ENCODE data around the gene OOSP4A.
"Not testable (repeated sequence)": the region's sequence is repeated elsewhere in the genome, so short reads cannot be mapped to it uniquely, and the experiment has no call there.

OOSP4A gene

GRCh38 chr11:59981106-59981770 is 17.4 kb downstream of the OOSP4A start:
- DNase-seq = no peak

DNA sequence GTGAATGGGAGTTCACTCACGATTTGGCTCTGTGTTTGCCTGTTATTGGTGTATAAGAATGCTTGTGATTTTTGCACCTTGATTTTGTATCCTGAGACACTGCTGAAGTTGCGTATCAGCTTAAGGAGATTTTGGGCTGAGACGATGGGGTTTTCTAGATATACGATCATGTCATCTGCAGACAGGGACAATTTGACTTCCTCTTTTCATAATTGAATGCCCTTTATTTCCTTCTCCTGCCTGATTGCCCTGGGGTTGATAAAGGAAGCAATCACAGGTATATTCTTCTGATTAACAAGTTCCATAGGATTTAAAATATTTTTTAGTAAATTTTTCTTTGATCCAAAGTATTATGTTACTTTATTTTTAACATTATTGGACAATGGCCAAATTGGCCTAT is 18.2 kb downstream of the OOSP4A start:
- DNase-seq = not testable (repeated sequence)

GRCh38 chr11:59983212-59983611 is 19.4 kb downstream of the OOSP4A start:
- DNase-seq = no peak

DNA sequence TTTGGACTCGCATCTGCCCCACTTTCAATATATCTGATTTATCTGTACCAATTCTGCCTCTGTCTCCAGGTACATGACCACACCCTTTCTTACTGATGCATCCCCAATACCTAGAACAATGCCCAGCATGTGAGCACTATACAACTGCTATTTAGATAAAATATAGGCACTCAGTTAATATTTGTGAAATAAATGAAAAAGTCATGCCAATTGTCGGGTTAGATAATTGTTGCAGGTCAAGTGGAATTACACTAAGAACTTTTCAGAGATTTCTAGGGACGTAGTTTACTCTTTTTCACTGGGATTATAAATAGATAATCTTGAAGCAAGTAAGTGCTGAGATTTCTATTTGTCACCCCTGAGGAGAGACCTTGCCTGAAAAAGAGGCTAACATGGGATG is 20.5 kb downstream of the OOSP4A start:
- no peak for DNase-seq

- no peak for DNase-seq
Measured at GRCh38 chr11:59990421-59990820, 26.6 kb downstream of the OOSP4A start.

DNA sequence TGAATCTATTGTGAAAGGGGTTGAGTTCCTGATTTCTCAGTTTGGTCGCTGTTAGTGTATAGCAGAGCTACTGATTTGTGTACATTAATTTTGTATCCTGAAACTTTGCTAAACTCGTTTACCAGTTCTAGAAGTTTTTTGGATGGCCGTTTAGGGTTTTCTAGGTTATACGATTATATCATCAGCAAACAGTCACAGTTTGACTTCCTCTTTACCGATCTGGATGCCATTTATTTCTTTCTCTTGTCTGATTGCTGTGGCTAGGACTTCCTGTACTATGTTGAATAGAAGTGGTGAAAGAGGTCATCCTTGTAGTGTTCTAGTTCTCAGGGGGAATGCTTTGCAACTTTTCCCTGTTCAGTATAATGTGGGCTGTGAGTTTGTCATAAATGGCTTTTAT is 28.6 kb downstream of the OOSP4A start:
- DNase-seq = no peak

DNA sequence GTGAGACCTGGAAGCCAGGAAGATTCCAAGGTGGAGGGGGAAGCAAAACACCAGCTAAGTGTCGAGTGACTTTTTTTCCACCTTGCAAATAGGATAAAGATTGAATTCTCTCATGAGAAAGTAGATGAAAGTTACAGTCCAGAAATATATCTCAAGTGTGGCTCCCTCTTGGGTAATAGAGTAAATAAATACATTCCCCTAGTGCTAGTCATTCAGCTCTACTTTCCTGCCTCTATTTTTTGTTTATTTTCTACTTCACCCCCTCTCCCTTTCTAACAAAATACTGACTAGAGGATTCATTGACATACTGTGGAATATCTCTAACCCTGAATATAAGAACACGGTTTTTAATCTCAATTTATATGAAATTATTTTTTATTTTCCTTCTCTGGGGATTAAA is 34.0 kb downstream of the OOSP4A start:
- DNase-seq = no peak

- DNase-seq = no peak
Measured at GRCh38 chr11:59999691-60000090, 35.9 kb downstream of the OOSP4A start.

DNA sequence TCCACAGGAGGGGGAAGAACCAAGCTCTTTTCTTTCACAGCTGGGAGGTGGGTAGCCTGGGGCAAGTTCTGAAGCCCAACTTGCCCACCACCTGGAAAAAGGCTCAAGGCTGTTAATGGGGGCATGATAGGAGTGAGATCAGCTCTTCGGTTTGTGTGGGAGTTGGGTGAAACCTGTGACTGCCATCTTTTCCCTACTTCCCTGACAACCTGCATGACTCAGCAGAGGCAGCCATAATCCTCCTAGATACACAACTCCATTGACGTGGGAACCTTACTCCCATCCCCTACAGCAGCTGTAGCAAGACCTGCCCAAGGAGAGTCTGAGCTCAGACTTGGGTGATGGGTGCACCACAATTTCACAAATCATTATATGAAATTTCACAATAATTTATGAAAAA is 39.9 kb downstream of the OOSP4A start:
- no peak for DNase-seq

- no peak for DNase-seq
Measured at GRCh38 chr11:60005360-60005759, 41.5 kb downstream of the OOSP4A start.

- no peak for DNase-seq
Measured at GRCh38 chr11:60016881-60017280, 53.0 kb downstream of the OOSP4A start, which contains the start of gene OOSP4B. Gene OOSP4B (plus strand): TSS chr11:60017181.

- no peak for DNase-seq
Measured at GRCh38 chr11:60018058-60018457, 54.2 kb downstream of the OOSP4A start.

Data from NCI-H2081 treated with DMSO at 0.1 percent for 48 hours (cell line).